ENCODE data around the gene UBE2I.

UBE2I gene

DNA sequence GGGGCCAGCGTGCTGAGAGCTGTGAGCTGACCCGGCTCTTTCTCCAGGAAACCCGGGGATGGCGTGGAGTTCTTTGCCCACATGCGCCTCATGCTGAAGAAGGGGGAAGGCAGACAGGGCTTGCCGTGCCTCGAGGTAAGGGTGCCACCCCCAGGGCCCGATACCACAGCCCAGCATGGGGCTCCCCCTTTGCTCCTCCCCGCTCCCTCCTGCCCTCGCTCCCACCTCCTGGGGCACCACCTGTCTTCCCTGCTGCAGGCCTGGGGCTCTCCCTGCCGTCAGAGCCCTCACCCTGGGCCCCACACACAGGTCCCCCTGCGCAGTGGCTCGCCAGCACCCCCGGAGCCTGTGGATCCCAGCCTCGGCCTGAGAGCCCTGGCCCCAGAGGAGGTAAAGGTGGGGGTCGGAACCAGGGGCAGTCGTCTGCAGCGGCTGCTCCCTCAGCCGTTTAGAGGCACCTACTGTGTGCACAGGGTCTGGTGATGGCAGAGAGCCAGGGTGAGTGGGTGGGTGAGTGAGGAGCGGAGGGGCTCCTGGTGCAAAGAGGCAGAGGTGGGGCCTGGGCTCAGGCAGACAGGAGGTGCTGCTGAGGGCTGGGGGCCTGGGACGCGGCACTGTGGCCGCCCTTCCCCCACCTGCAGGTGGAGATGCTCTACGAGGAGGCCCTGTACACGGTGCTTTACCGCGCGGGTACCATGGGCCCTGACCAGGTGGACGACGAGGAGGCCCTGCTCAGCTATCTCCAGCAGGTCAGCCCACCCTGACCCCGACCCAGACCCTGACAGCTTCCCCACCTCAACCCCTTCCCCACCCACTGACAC lies 29.6 kb downstream of the UBE2I start:
- H3K9ac ChIP-seq (ENCODE audit: low read length in 5 of 5) = no peak overlapping the region
- H3K27me3 ChIP-seq (ENCODE audit: control insufficient read depth in 5 of 5, insufficient read depth in 4 of 5, low read length in 5 of 5) = peaks cover 17 to 45% (median 31%) of the 10 kb centered on the region in 5 donors
- H3K36me3 ChIP-seq (ENCODE audit: control insufficient read depth in 5 of 5, insufficient read depth in 5 of 5, low read length in 5 of 5) = peaks cover 0 to 16% (median 3%) of the 10 kb centered on the region in 5 donors
- peaks cover 0 to 22% (median 13%) of the 10 kb centered on the region in 5 donors for H3K4me1 ChIP-seq (ENCODE audit: control insufficient read depth in 5 of 5, insufficient read depth in 5 of 5, low read length in 5 of 5)
- no peak overlapping the region for H3K27ac ChIP-seq (ENCODE audit: low read depth, low read length)
- no peak overlapping the region for H3K4me3 ChIP-seq (ENCODE audit: low read depth in 1 of 5, low read length in 5 of 5)
- no peaks in the 10 kb centered on the region for H3K9me3 ChIP-seq (ENCODE audit: control insufficient read depth in 5 of 5, low read length in 5 of 5)

DNA sequence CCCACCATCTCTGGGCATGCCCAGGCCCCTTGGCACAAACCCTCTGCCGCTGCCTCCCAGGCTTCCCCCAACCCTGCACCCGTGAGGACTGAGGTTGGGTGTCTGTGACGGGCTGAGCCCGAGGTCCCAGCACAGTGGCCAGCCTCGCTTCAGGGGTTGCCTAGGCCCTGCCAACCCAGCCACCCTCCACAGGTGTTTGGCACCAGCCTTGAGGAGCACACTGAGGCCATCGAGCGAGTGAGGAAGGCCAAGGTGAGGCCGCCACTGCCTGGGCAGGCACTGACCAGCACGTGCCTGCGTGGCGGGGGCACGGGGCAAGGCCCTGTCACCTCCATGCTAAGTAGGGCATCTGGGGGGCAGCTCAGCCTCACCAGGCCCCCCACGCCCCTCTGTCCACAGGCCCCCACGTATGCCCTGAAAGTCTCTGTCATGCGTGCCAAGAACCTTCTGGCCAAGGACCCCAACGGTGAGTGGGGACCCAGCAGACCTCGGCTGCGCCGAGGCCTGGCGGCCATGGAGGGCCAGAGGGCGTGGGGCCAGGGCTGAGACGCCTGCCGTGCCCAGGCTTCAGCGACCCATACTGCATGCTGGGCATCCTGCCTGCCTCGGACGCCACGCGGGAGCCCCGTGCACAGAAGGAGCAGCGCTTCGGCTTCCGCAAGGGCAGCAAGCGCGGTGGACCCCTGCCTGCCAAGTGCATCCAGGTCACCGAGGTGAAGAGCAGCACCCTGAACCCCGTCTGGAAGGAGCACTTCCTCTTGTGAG lies 31.5 kb downstream of the UBE2I start:
- Histone ChIP-seq H3K4me3 (ENCODE audit: low read depth in 1 of 5, low read length in 5 of 5) (no peak overlapping the region), H3K36me3 (ENCODE audit: control insufficient read depth in 5 of 5, insufficient read depth in 5 of 5, low read length in 5 of 5) (peaks cover 0 to 16% (median 6%) of the 10 kb centered on the region in 5 donors), H3K4me1 (ENCODE audit: control insufficient read depth in 5 of 5, insufficient read depth in 5 of 5, low read length in 5 of 5) (peaks cover 0 to 16% (median 5%) of the 10 kb centered on the region in 5 donors), H3K9me3 (ENCODE audit: control insufficient read depth in 5 of 5, low read length in 5 of 5) (no peaks in the 10 kb centered on the region), H3K9ac (ENCODE audit: low read length in 5 of 5) (no peak overlapping the region), H3K27ac (ENCODE audit: low read depth, low read length) (no peak overlapping the region), H3K27me3 (ENCODE audit: control insufficient read depth in 5 of 5, insufficient read depth in 4 of 5, low read length in 5 of 5) (peaks cover 4 to 28% (median 15%) of the 10 kb centered on the region in 5 donors)

DNA sequence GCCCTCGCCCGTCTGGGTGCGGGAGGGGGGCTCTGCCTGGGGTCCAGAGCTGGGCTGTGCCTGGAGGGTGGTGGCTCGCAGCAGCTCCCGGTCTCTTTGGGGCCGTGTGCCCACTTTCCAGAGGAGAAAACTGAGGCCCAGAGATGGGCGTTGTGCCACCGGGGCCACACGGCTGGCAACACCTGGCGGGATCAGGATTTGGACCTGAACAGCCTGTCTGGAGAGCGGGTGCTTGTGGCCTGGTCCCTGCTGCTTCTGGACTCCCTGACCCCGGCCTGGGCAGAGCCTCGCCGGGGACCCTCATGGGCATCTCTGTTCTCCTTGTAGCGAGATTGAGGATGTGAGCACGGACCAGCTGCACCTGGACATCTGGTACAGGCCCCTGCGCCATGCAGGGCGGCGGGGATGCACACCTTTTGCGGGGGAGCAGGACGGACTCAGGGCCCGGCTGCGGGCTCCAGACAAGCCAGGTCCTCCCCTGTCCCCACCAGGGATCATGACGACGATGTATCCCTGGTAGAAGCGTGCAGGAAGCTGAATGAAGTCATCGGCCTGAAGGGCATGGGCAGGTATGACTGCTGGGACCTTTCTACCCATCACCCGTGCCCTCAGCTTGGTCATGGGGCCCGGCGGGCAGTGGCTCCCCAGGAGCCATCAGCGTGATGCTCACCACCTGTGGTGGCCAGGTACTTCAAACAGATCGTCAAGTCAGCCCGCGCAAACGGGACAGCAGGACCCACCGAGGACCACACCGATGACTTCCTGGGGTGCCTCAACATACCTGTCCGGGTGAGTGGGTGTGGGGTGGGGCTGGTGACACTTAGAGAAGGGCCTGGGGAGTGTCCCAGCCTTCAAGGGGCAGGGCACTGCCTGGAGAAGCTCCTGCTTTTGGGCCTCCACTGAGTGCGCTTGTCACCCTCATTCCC lies 32.3 kb downstream of the UBE2I start:
- no peak overlapping the region for H3K4me3 ChIP-seq (ENCODE audit: low read depth in 1 of 5, low read length in 5 of 5)
- no peak overlapping the region for H3K9ac ChIP-seq (ENCODE audit: low read length in 5 of 5)
- H3K9me3 ChIP-seq (ENCODE audit: control insufficient read depth in 5 of 5, low read length in 5 of 5) = no peaks in the 10 kb centered on the region
- peaks cover 4 to 25% (median 13%) of the 10 kb centered on the region in 5 donors for H3K27me3 ChIP-seq (ENCODE audit: control insufficient read depth in 5 of 5, insufficient read depth in 4 of 5, low read length in 5 of 5)
- peaks cover 0 to 16% (median 5%) of the 10 kb centered on the region in 5 donors for H3K4me1 ChIP-seq (ENCODE audit: control insufficient read depth in 5 of 5, insufficient read depth in 5 of 5, low read length in 5 of 5)
- H3K27ac ChIP-seq (ENCODE audit: low read depth, low read length) = no peak overlapping the region
- peaks cover 0 to 16% (median 6%) of the 10 kb centered on the region in 5 donors for H3K36me3 ChIP-seq (ENCODE audit: control insufficient read depth in 5 of 5, insufficient read depth in 5 of 5, low read length in 5 of 5)

DNA sequence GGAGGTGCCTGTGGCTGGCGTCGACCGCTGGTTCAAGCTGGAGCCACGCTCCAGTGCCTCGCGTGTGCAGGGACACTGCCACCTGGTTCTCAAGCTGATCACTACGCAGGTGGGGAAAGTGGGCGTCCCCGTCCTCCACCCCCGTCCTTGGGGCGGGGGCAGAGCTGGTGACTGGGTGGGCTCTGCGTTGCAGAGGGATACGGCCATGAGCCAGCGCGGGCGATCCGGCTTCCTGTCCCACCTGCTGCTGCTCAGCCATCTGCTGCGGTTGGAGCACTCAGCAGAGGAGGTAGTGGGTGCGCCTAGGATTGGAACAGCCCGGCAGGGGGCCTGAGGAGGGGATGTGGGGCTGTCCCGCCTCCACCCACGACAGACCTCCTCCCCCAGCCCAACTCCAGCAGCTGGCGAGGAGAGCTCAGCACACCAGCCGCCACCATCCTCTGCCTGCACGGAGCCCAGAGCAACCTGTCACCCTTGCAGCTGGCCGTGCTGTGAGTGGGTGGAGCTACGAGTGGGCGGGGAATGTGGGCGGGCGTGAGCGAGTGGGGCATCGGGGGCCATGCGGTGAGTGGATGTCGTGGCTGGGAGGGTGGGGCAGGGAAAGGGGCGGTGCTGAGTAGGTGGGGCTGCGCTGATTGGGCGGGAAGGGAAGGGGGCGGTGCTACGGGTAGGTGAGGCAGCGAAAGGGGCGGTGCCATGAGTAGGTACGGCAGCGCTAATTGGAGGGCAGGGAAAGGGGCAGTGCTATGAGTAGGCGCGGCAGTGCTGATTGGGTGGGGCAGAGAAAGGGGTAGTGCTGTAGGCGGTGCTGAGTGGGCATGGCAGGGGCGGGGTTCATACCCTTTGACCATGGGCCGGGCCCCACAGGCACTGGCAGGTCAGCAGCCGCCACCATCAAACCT lies 33.3 kb downstream of the UBE2I start:
- Histone ChIP-seq H3K9me3 (ENCODE audit: control insufficient read depth in 5 of 5, low read length in 5 of 5) (no peaks in the 10 kb centered on the region), H3K36me3 (ENCODE audit: control insufficient read depth in 5 of 5, insufficient read depth in 5 of 5, low read length in 5 of 5) (peaks cover 0 to 21% (median 6%) of the 10 kb centered on the region in 5 donors), H3K27me3 (ENCODE audit: control insufficient read depth in 5 of 5, insufficient read depth in 4 of 5, low read length in 5 of 5) (peaks cover under 1 to 17% (median 13%) of the 10 kb centered on the region in 5 donors), H3K4me3 (ENCODE audit: low read depth in 1 of 5, low read length in 5 of 5) (peak overlapping the region in 1 of 5 donors; percentile 18), H3K9ac (ENCODE audit: low read length in 5 of 5) (no peak overlapping the region), H3K4me1 (ENCODE audit: control insufficient read depth in 5 of 5, insufficient read depth in 5 of 5, low read length in 5 of 5) (peaks cover 0 to 16% (median 5%) of the 10 kb centered on the region in 5 donors), H3K27ac (ENCODE audit: low read depth, low read length) (no peak overlapping the region)

DNA sequence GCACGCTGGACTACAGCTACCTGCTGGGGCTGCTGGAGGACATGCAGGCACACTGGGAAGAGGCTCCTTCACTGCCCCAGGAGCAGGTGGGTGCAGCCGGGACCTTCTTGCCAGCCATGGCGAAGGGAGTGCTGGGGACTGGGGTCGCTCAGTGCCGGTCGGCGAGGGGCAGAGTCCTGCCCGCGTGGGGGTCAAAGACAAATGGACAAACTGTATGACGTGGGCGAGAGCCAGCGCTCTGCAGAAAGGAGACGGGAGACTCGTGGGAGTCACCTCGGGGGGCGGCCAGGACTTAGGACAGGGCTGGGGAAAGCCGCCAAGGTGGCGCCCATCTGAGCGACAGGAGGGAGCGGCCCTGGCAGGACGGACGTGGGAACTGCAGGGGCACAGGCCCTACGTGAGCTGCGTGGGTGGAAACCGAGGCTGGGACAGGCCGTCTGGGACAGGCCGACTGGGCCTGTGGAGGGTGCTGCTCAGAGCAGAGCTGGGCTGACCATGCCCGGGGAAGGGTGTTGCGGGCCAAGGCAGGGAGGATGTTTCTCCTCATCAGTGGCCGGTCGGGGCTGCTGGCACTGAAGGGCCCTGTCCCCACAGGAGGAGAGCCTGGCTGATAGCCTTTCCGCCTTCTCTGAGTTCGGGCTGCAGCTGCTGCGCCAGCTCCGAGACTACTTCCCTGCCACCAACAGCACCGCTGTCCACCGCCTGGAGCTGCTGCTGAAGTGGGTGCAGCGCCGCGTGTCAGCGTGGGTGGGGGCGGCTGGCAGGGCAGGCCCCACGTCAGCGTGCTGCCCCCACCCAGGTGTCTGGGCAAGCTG lies 34.2 kb downstream of the UBE2I start:
- Histone ChIP-seq H3K9ac (ENCODE audit: low read length in 5 of 5) (peak overlapping the region in 1 of 5 donors; percentile 7), H3K9me3 (ENCODE audit: control insufficient read depth in 5 of 5, low read length in 5 of 5) (no peaks in the 10 kb centered on the region), H3K4me3 (ENCODE audit: low read depth in 1 of 5, low read length in 5 of 5) (no peak overlapping the region), H3K27me3 (ENCODE audit: control insufficient read depth in 5 of 5, insufficient read depth in 4 of 5, low read length in 5 of 5) (peaks cover 0 to 13% (median 12%) of the 10 kb centered on the region in 5 donors), H3K4me1 (ENCODE audit: control insufficient read depth in 5 of 5, insufficient read depth in 5 of 5, low read length in 5 of 5) (peaks cover 0 to 16% (median 5%) of the 10 kb centered on the region in 5 donors), H3K36me3 (ENCODE audit: control insufficient read depth in 5 of 5, insufficient read depth in 5 of 5, low read length in 5 of 5) (peaks cover 0 to 30% (median 14%) of the 10 kb centered on the region in 5 donors), H3K27ac (ENCODE audit: low read depth, low read length) (no peak overlapping the region)

DNA sequence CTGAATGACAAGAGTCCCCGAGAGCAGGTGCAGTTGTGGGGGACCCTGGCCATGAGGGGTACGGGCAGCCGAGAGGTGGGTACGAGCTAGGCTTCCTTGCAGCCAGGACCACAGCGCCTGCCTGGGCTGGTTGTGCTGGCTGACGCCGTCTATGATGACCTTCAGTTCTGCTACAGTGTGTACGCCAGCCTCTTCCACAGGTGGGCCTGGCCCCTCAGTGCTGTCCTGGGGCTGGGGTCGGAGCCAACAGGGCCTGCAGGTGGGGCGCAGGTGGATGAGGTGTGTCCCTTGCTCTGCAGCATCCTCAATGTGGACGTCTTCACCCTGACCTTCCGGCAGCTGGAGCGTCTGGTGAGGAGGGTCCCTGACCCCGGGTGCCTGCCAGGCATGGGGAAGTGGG lies 35.1 kb downstream of the UBE2I start:
- peaks cover 0 to 38% (median 23%) of the 10 kb centered on the region in 5 donors for H3K36me3 ChIP-seq (ENCODE audit: control insufficient read depth in 5 of 5, insufficient read depth in 5 of 5, low read length in 5 of 5)
- no peak overlapping the region for H3K4me3 ChIP-seq (ENCODE audit: low read depth in 1 of 5, low read length in 5 of 5)
- no peaks in the 10 kb centered on the region for H3K9me3 ChIP-seq (ENCODE audit: control insufficient read depth in 5 of 5, low read length in 5 of 5)
- no peak overlapping the region for H3K27ac ChIP-seq (ENCODE audit: low read depth, low read length)
- no peak overlapping the region for H3K9ac ChIP-seq (ENCODE audit: low read length in 5 of 5)
- peaks cover 0 to 13% (median 8%) of the 10 kb centered on the region in 5 donors for H3K27me3 ChIP-seq (ENCODE audit: control insufficient read depth in 5 of 5, insufficient read depth in 4 of 5, low read length in 5 of 5)
- H3K4me1 ChIP-seq (ENCODE audit: control insufficient read depth in 5 of 5, insufficient read depth in 5 of 5, low read length in 5 of 5) = peaks cover 0 to 16% (median 5%) of the 10 kb centered on the region in 5 donors

DNA sequence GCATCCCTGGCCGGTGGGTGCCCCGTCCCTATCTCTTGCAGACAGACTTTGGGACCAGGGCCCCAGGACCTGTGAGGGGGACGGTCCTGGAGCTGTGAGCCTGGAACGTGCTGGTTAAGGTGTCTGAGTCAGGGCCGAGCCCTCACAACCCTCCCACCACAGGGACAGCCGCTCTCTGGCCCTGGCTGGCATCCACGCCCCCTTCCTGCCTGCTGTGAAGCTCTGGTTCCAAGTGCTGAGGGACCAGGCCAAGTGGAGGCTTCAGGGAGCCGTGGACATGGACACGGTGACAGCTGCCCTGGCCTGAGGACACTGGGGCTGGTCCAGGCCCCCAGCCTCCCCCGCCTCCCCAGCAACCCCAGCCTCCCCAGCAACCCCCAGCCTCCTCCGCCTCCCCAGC lies 35.7 kb downstream of the UBE2I start:
- H3K36me3 ChIP-seq (ENCODE audit: control insufficient read depth in 5 of 5, insufficient read depth in 5 of 5, low read length in 5 of 5) = peaks cover 0 to 39% (median 26%) of the 10 kb centered on the region in 5 donors
- no peak overlapping the region for H3K9ac ChIP-seq (ENCODE audit: low read length in 5 of 5)
- peaks cover 0 to 11% (median 5%) of the 10 kb centered on the region in 5 donors for H3K27me3 ChIP-seq (ENCODE audit: control insufficient read depth in 5 of 5, insufficient read depth in 4 of 5, low read length in 5 of 5)
- no peak overlapping the region for H3K4me3 ChIP-seq (ENCODE audit: low read depth in 1 of 5, low read length in 5 of 5)
- peaks cover 0 to 19% (median 5%) of the 10 kb centered on the region in 5 donors for H3K4me1 ChIP-seq (ENCODE audit: control insufficient read depth in 5 of 5, insufficient read depth in 5 of 5, low read length in 5 of 5)
- H3K27ac ChIP-seq (ENCODE audit: low read depth, low read length) = no peak overlapping the region
- no peaks in the 10 kb centered on the region for H3K9me3 ChIP-seq (ENCODE audit: control insufficient read depth in 5 of 5, low read length in 5 of 5)

DNA sequence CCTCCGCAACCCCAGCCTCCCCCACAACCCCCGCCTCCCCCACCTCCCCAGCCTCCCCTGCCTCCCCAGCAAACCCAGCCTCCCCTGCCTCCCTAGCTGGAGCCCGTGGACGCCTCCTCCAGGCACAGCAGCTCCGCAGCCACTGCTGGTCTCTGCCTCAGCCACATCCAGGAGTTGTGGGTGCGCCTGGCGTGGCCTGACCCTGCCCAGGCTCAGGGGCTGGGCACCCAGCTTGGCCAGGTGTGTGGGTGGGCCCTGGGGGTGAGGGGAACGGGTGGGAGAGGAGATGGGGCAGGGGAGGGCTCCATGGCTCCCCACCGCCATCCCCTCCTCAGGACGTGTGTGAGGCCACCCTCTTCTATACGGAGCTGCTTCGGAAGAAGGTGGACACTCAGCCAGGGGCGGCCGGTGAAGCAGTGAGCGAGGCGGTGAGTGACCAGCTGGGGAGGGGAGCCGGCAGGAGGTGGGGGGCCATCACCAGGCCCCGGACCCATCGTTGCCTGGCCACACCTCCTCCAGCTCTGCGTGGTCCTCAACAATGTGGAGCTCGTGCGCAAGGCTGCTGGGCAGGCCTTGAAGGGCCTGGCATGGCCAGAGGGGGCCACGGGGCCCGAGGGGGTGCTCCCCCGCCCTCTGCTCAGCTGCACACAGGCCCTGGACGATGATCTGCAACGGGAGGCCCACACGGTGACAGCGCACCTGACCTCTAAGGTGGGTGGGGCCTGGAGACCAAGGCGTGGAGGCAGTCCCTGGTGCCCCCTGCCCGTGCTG lies 36.4 kb downstream of the UBE2I start:
- Histone ChIP-seq H3K27me3 (ENCODE audit: control insufficient read depth in 5 of 5, insufficient read depth in 4 of 5, low read length in 5 of 5) (peaks cover 0 to 9% (median 5%) of the 10 kb centered on the region in 5 donors), H3K4me3 (ENCODE audit: low read depth in 1 of 5, low read length in 5 of 5) (no peak overlapping the region), H3K36me3 (ENCODE audit: control insufficient read depth in 5 of 5, insufficient read depth in 5 of 5, low read length in 5 of 5) (peaks cover 0 to 39% (median 29%) of the 10 kb centered on the region in 5 donors), H3K4me1 (ENCODE audit: control insufficient read depth in 5 of 5, insufficient read depth in 5 of 5, low read length in 5 of 5) (peaks cover 2 to 26% (median 13%) of the 10 kb centered on the region in 5 donors), H3K27ac (ENCODE audit: low read depth, low read length) (no peak overlapping the region), H3K9ac (ENCODE audit: low read length in 5 of 5) (no peak overlapping the region), H3K9me3 (ENCODE audit: control insufficient read depth in 5 of 5, low read length in 5 of 5) (no peaks in the 10 kb centered on the region)
